Mesendoderm (in vitro differentiated cells): Measurements from ENCODE around the gene NPR1. TPM values are rescaled to one million over a fixed set of nuclear protein-coding genes. Genes with fewer than 3 reads are reported as not detected.
A peak's percentile ranks its signal among the peaks of the same experiment; 100 is the strongest.

Experiments
- DNase-seq: peaks from one replicate; pipeline ENCODE4 v3.0.0; 2013
- H2AK5ac ChIP-seq: 2 replicates; pipeline ENCODE4 v1.6.1; 2013; ENCODE audit warnings: low read length, inconsistent platforms
- H2BK120ac ChIP-seq: 2 replicates; pipeline ENCODE4 v1.6.1; 2013; ENCODE audit warnings: low read depth, mild to moderate bottlenecking, low read length, moderate library complexity, mixed read lengths
- H2BK15ac ChIP-seq: replicated peaks from 2 replicates; pipeline ENCODE4 v1.6.1; 2013; ENCODE audit warnings: low read depth, mild to moderate bottlenecking, moderate library complexity
- H2BK5ac ChIP-seq: 2 replicates; pipeline ENCODE4 v1.6.1; 2013; ENCODE audit warnings: low read length, inconsistent platforms
- H3K18ac ChIP-seq: 2 replicates; pipeline ENCODE4 v1.6.1; 2013; ENCODE audit warnings: mild to moderate bottlenecking, low read length, mixed read lengths
- H3K23ac ChIP-seq: one replicate; pipeline ENCODE4 v1.6.1; 2013; ENCODE audit warnings: low read length
- H3K27ac ChIP-seq: 2 replicates; pipeline ENCODE4 v1.5.1; 2013; ENCODE audit warnings: low read depth, mild to moderate bottlenecking, inconsistent platforms, low read length, moderate library complexity
- H3K27me3 ChIP-seq: 2 replicates; pipeline ENCODE4 v1.6.1; 2013; ENCODE audit warnings: low read length, control low read depth, mild to moderate bottlenecking, inconsistent platforms; ENCODE audit not compliant: insufficient read depth, poor library complexity
- H3K36me3 ChIP-seq: 2 replicates; pipeline ENCODE4 v1.6.1; 2013; ENCODE audit warnings: low read length, inconsistent platforms; ENCODE audit not compliant: control insufficient read depth, insufficient read depth
- H3K4ac ChIP-seq: one replicate; pipeline ENCODE4 v1.6.1; 2013; ENCODE audit warnings: low read depth, mild to moderate bottlenecking, low read length, moderate library complexity
- H3K4me1 ChIP-seq: 2 replicates; pipeline ENCODE4 v1.6.1; 2013; ENCODE audit warnings: low read depth, low read length, inconsistent platforms; ENCODE audit not compliant: control insufficient read depth
- H3K4me2 ChIP-seq: 2 replicates; pipeline ENCODE4 v1.6.1; 2013; ENCODE audit warnings: low read length
- H3K4me3 ChIP-seq: 2 replicates; pipeline ENCODE4 v1.5.1; 2013; ENCODE audit warnings: mild to moderate bottlenecking, low read length
- H3K56ac ChIP-seq: one replicate; pipeline ENCODE4 v1.6.1; 2013; ENCODE audit warnings: low read length
- H3K79me1 ChIP-seq: 2 replicates; pipeline ENCODE4 v1.6.1; 2013; ENCODE audit warnings: low read length, inconsistent platforms
- H3K79me2 ChIP-seq: 2 replicates; pipeline ENCODE4 v1.6.1; 2013; ENCODE audit warnings: mild to moderate bottlenecking, low read length; ENCODE audit not compliant: control insufficient read depth, insufficient read depth
- H3K9ac ChIP-seq: 2 replicates; pipeline ENCODE4 v1.6.1; 2013; ENCODE audit warnings: low read length, inconsistent platforms
- H4K5ac ChIP-seq: one replicate; pipeline ENCODE4 v1.6.1; 2013; ENCODE audit warnings: low read length
- H4K8ac ChIP-seq: one replicate; pipeline ENCODE4 v1.6.1; 2013; ENCODE audit warnings: low read depth, mild to moderate bottlenecking, control low read depth, low read length, moderate library complexity
- WGBS: extraction: QIAGEN DNeasy Blood & Tissue Kit; methylation state at CpG from one replicate; pipeline ENCODE4 v1.1.7; 2013; ENCODE audit warnings: low lambda C conversion rate, missing lambda C conversion rate; ENCODE audit not compliant: insufficient coverage; ENCODE audit errors: extremely low coverage; 5-methylcytosine and 5-hydroxymethylcytosine counted together
- small RNA-seq: library from polyadenylated mRNA; stranded (forward); fragments of <200 nt; extraction: miRNeasy Mini kit (QIAGEN cat#:217004); gene quantifications from one replicate; pipeline ENCODE3, GENCODE V24; 2013; ENCODE audit not compliant: insufficient read depth

NPR1 gene

DNA sequence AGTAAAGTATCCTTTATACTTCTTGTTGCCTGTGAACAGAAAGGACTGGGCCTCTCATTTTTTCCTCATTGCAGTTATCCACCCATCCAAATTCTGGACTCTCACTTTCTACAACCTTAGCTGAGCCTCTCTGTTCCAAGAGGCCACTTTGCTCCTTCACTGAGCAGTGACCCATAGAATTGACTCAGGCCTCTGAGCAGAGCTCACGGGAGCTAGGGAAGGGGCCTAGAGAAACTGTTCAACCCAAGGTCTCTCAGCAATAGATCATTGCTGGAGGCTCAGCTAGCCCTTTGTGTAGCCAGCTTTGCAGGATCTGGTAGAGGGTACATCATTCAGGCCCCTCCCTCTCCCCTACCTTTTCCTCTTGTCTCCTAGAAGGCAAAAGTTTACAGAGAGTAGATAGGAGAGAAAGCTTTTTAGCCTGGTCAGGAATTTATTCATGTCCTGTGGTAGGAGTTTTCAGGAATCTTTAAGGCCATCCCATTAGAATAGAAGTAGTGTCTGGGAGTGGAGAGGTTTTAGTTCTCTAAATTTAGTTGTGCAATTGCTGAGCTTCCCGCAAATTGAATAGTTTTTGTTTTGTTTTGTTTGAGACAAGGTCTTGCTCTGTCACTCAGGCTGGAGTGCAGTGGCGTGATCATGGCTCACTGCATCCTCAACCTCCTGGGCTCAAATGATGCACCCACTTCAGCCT, 56.1 kb downstream of the NPR1 start:
- WGBS = no CpG with 5 or more reads among the region's 3 CpGs
- H2BK5ac ChIP-seq = peak overlapping the region; percentile 25
- H3K36me3 ChIP-seq = no peaks in the 10 kb centered on the region
- H3K79me2 ChIP-seq = peaks cover 2% of the 10 kb centered on the region
- H3K4me2 ChIP-seq = no peak overlapping the region
- no peak overlapping the region for H3K4ac ChIP-seq
- peaks cover 5% of the 10 kb centered on the region for H3K79me1 ChIP-seq
- H3K23ac ChIP-seq = no peak overlapping the region
- H4K5ac ChIP-seq = peak overlapping the region; percentile 44
- no peak overlapping the region for H3K18ac ChIP-seq
- no peak overlapping the region for H3K4me3 ChIP-seq
- H3K4me1 ChIP-seq = peaks cover 2% of the 10 kb centered on the region
- H2BK120ac ChIP-seq = no peak overlapping the region
- no peak for DNase-seq
- H4K8ac ChIP-seq = no peak overlapping the region
- H3K9ac ChIP-seq = peak overlapping the region; percentile 41
- no peak overlapping the region for H2BK15ac ChIP-seq
- H2AK5ac ChIP-seq = no peak overlapping the region
- peak overlapping the region; percentile 35 for H3K56ac ChIP-seq
- peak overlapping the region; percentile 22 for H3K27ac ChIP-seq
- no peaks in the 10 kb centered on the region for H3K27me3 ChIP-seq

DNA sequence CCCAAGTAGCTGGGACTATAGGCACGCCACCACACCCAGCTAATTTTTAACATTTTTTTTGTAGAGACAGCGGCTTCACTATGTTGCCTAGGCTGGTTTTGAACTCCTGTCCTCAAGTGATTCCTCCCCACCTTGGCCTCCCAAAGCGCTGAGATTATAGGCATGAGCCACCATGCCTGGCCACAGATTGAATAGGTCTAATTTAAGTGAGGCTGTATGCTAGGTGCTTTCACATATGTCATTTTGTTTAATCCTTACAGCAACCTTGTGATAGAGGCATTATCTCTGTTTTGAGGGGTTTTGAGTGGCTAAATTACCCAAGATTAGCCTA, 56.6 kb downstream of the NPR1 start:
- H3K23ac ChIP-seq = no peak overlapping the region
- no peak for DNase-seq
- H3K4me1 ChIP-seq = peaks cover 2% of the 10 kb centered on the region
- no peak overlapping the region for H2BK120ac ChIP-seq
- H3K4me3 ChIP-seq = no peak overlapping the region
- H3K56ac ChIP-seq = no peak overlapping the region
- peaks cover 2% of the 10 kb centered on the region for H3K79me2 ChIP-seq
- no peak overlapping the region for H2AK5ac ChIP-seq
- WGBS = no CpG with 5 or more reads among the region's 3 CpGs
- H4K5ac ChIP-seq = no peak overlapping the region
- no peak overlapping the region for H3K27ac ChIP-seq
- no peak overlapping the region for H3K4ac ChIP-seq
- no peaks in the 10 kb centered on the region for H3K27me3 ChIP-seq
- no peak overlapping the region for H4K8ac ChIP-seq
- H3K79me1 ChIP-seq = peaks cover 5% of the 10 kb centered on the region
- H3K36me3 ChIP-seq = no peaks in the 10 kb centered on the region
- H3K18ac ChIP-seq = no peak overlapping the region
- H2BK15ac ChIP-seq = no peak overlapping the region
- no peak overlapping the region for H3K9ac ChIP-seq
- H3K4me2 ChIP-seq = no peak overlapping the region
- H2BK5ac ChIP-seq = no peak overlapping the region

DNA sequence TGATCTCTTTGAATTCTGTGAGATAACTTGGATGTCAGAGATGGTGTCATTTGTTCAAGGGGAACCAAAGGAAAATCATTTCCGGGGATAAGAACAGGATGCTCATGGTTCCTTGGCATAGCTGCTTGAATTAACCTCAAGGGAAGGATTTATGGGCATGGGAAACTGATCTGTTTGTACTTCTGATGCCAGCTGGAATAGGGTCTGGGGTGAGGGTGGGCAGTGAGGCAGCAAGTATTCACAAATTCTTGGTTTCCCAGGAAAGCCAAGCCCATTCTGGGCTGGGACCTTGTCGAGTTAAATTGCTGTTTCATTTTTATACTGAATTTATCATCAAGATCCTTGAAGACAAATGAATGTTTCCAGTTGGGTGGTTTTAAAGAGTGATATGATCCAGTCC, 63.5 kb downstream of the NPR1 start:
- Histone ChIP-seq H3K27me3 (no peaks in the 10 kb centered on the region), H3K4me1 (peaks cover 22% of the 10 kb centered on the region), H3K27ac (no peak overlapping the region), H3K4me3 (no peak overlapping the region), H3K36me3 (peaks cover 4% of the 10 kb centered on the region), H3K23ac (no peak overlapping the region), H3K56ac (no peak overlapping the region), H3K18ac (peak overlapping the region; percentile 24), H3K79me1 (no peaks in the 10 kb centered on the region), H4K8ac (no peak overlapping the region), H3K4me2 (no peak overlapping the region), H2AK5ac (no peak overlapping the region), H2BK15ac (no peak overlapping the region), H3K9ac (no peak overlapping the region), H4K5ac (no peak overlapping the region), H2BK120ac (no peak overlapping the region), H3K79me2 (no peaks in the 10 kb centered on the region), H2BK5ac (no peak overlapping the region), H3K4ac (no peak overlapping the region)
- WGBS = no CpG with 5 or more reads among the region's 2 CpGs
- DNase-seq = no peak

- H3K4me3 ChIP-seq = no peak overlapping the region
These were observed 64.1 kb downstream of the NPR1 start for GRCh38 chr1:153742411-153743142.

More at GRCh38 chr1:153742411-153743142, 64.1 kb downstream of the NPR1 start:
- peaks cover 25% of the 10 kb centered on the region for H3K4me1 ChIP-seq
- peak overlapping the region; percentile 8 for H2BK120ac ChIP-seq
- no peak overlapping the region for H4K8ac ChIP-seq
- H3K18ac ChIP-seq = peak overlapping the region; percentile 4
- no peak overlapping the region for H4K5ac ChIP-seq
- no peak overlapping the region for H3K4ac ChIP-seq
- no peak overlapping the region for H2AK5ac ChIP-seq
- no peak overlapping the region for H3K23ac ChIP-seq
- H3K4me2 ChIP-seq = no peak overlapping the region
- peaks cover 4% of the 10 kb centered on the region for H3K36me3 ChIP-seq
- H2BK15ac ChIP-seq = no peak overlapping the region
- H3K79me1 ChIP-seq = no peaks in the 10 kb centered on the region
- no peaks in the 10 kb centered on the region for H3K27me3 ChIP-seq
- peak overlapping the region; percentile 16 for H3K27ac ChIP-seq
- no peak overlapping the region for H2BK5ac ChIP-seq
- DNase-seq = peak; percentile 30
- no peak overlapping the region for H3K56ac ChIP-seq
- H3K79me2 ChIP-seq = no peaks in the 10 kb centered on the region
- no peak overlapping the region for H3K9ac ChIP-seq
- WGBS = no CpG with 5 or more reads among the region's 5 CpGs

Small RNAs within 50 kb of the gene (small RNA-seq; reads per million reads assigned to genes)
- gene MIR8083 (not detected), gene RF00019 (not detected), gene RN7SL372P (not detected)
